ENCODE data around the gene KSR1. TPM values are rescaled to one million over a fixed set of nuclear protein-coding genes. Genes with fewer than 3 reads are reported as not detected.
"Not testable (repeated sequence)": the region's sequence is repeated elsewhere in the genome, so short reads cannot be mapped to it uniquely, and the experiment has no call there.

KSR1 gene
- total RNA-seq, 2 experiments from 2014 or later, result 96.6 to 113 TPM

DNA sequence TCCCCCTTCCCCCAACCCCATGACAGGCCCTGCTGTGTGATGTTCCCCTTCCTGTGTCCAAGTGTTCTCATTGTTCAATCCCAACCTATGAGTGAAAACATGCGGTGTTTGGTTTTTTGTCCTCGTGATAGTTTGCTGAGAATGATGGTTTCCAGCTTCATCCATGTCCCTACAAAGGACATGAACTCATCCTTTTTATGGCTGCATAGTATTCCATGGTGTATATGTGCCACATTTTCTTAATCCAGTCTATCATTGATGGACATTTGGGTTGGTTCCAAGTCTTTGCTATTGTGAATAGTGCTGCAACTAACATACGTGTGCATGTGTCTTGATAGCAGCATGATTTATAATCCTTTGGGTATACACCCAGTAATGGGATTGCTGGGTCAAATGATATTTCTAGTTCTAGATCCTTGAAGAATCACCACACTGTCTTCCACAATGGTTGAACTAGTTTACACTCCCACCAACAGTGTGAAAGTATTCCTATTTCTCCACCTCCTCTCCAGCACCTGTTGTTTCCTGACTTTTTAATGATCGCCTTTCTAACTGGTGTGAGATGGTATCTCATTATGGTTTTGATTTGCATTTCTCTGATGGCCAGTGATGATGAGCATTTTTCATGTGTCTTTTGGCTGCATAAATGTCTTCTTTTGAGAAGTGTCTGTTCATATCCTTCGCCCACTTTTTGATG lies 28.9 kb upstream of the KSR1 start:
- intact Hi-C loops (cut with DNase I, micrococcal nuclease); H3K27me3 Mint-ChIP-seq; H3K4me1 Mint-ChIP-seq; H3K36me3 Mint-ChIP-seq (ENCODE audit: low read depth); ATAC-seq; CTCF ChIA-PET; H3K9me3 Mint-ChIP-seq (ENCODE audit: low read depth); H3K4me3 Mint-ChIP-seq; POLR2A ChIA-PET; H3K27ac Mint-ChIP-seq; DNase-seq: not testable (repeated sequence)

DNA sequence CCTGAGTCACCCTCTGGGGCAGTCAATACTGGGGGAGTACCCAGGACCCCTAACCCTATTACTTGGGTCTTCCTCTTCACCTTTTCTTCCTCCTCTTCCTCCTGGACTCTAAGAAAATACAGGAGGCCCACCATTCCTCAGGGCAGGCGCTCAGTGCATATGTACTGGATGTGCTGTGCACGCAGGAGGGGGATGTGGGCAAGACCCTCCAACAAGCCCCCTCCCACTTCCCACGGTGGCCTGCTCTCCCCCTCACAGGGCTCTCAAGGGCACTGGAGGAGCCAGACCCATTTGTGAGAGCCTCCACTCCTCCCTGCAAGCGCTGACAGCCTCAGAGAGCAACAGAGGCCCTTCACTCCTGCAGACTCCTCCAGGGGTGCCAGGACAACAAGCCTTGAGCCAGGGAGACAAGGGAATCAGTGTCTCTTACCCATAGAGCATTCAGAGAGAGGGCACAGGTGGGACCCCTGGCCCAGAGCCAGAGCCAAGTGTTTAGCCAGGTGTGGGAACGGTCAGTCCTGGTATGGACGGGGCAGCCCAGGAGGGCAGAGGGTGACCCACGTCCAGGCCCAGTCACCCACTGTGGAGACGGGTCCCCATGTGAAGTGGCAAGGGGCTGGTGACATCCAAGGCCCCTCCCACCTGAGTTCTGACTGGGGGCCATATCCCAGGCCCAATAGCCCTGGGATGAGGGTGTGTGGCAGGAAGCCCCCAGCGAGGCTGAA lies 27.3 kb upstream of the KSR1 start:
- no peaks in the 10 kb centered on the region for H3K36me3 Mint-ChIP-seq (ENCODE audit: low read depth)
- ChIA-PET POLR2A (no interaction called here), CTCF (no interaction called here)
- ATAC-seq (no peak), DNase-seq (no peak)
- intact Hi-C loops (cut with DNase I, micrococcal nuclease), result no loop called here
- no peak overlapping the region for H3K27ac Mint-ChIP-seq
- no peak overlapping the region for H3K4me3 Mint-ChIP-seq
- no peaks in the 10 kb centered on the region for H3K4me1 Mint-ChIP-seq
- no peaks in the 10 kb centered on the region for H3K9me3 Mint-ChIP-seq (ENCODE audit: low read depth)
- H3K27me3 Mint-ChIP-seq, result no peaks in the 10 kb centered on the region

DNA sequence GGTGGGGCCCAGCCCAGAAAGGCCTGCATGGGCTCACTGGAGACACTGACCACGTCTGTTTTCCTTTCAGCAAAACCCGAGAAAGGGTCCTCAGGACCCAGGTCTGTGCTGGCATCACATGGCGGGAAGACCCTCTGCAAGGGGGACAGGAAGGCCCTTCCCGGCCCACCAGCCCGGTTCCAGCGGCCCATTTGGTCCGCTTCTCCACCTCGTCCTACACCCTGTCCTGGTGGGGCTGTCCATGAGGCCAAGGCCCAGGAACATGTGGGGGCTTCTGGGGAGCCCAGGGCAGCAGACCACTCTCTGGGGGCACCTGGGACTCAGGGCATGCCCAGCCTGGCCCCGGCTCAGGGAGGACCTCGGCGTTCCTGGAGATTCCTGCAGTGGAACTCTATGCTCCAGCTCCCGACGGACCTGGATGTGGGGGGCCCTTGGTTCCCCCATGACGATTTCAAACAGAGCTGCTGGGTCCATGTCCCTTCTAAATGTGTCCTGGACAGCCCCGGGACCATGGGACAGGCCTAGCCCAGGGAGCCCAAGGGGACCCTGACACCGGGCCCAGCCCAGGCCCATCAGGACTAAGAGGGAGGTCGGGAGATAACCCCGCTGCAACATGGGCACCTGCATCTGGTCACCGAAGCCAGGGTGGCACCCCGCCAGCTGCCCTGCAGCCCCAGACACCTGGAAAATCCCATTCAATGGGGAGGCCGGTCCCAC lies 26.4 kb upstream of the KSR1 start:
- Mint-ChIP-seq H3K9me3 (ENCODE audit: low read depth) (no peaks in the 10 kb centered on the region), H3K4me3 (no peak overlapping the region), H3K27me3 (no peaks in the 10 kb centered on the region), H3K4me1 (no peaks in the 10 kb centered on the region), H3K27ac (no peak overlapping the region), H3K36me3 (ENCODE audit: low read depth) (no peaks in the 10 kb centered on the region)
- intact Hi-C loops (cut with DNase I, micrococcal nuclease), result no loop called here
- ChIA-PET POLR2A (no interaction called here), CTCF (interaction anchor here (0.8 to 1.8 kb wide), 3 partner anchors 23 to 140 kb away, joined by 3 to 4 read pairs (median 4); no protein-coding TSS in a partner anchor)
- DNase-seq, result no peak
- no peak for ATAC-seq

GRCh38 chr17:27430383-27430840 lies 25.8 kb upstream of the KSR1 start:
- Mint-ChIP-seq H3K4me3 (no peak overlapping the region), H3K4me1 (no peaks in the 10 kb centered on the region), H3K36me3 (ENCODE audit: low read depth) (no peaks in the 10 kb centered on the region), H3K9me3 (ENCODE audit: low read depth) (no peaks in the 10 kb centered on the region), H3K27ac (no peak overlapping the region), H3K27me3 (no peaks in the 10 kb centered on the region)
- DNase-seq (no peak), ATAC-seq (no peak)
- ChIA-PET POLR2A (no interaction called here), CTCF (interaction anchor here (0.8 to 1.8 kb wide), 6 partner anchors 22 to 194 kb away, joined by 3 to 4 read pairs (median 3); no protein-coding TSS in a partner anchor)
- intact Hi-C loops (cut with DNase I, micrococcal nuclease), result no loop called here

DNA sequence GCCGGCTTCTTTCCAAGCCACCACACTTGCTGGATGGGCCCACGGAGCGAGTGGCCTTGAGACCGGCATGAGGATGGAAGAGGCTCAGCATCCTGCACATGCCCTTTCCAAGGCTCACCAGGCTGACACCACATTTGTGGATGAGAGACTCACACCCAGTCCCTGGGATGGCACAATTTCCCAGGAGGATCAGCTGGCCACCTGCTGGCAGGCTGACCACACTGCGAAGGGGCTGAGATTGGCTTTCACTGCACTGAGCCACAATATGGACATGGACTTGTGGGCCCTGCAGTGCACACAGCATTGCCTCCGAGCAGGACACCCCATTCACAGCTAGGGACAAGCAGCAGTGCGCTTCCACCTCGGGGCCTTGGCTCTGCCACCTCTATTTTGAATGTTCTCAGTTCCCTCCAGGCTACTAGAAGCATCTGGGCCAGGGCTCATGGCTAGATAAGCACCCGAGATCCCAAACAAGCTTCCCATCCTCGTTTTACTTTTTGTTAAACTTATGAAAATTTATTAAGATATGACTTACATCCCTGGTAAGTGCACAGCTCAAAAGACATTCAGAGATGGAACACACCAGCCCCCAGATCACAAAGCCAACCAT lies 25.3 kb upstream of the KSR1 start:
- ATAC-seq, result peak; percentile 44
- Mint-ChIP-seq H3K4me3 (no peak overlapping the region), H3K9me3 (ENCODE audit: low read depth) (no peaks in the 10 kb centered on the region)

GRCh38 chr17:27433521-27433920 lies 22.7 kb upstream of the KSR1 start:
- POLR2A ChIA-PET, result interaction anchor here (0.5 kb wide), 1 partner anchor 37 kb away, joined by 7 read pairs; no protein-coding TSS in a partner anchor
- no peak for ATAC-seq
- no peak overlapping the region for H3K4me3 Mint-ChIP-seq
- no peak overlapping the region for H3K27ac Mint-ChIP-seq
- H3K4me1 Mint-ChIP-seq, result no peaks in the 10 kb centered on the region
- no peaks in the 10 kb centered on the region for H3K36me3 Mint-ChIP-seq (ENCODE audit: low read depth)
- CTCF ChIA-PET, result interaction anchor here (0.7 to 1.9 kb wide), 2 partner anchors 53 to 147 kb away, joined by 4 to 6 read pairs; no protein-coding TSS in a partner anchor
- intact Hi-C loops (cut with DNase I, micrococcal nuclease), result no loop called here
- peaks cover 3% of the 10 kb centered on the region for H3K27me3 Mint-ChIP-seq
- no peak for DNase-seq
- H3K9me3 Mint-ChIP-seq (ENCODE audit: low read depth), result no peaks in the 10 kb centered on the region

More for the DNA sequence above, 25.3 kb upstream of the KSR1 start:
- ChIA-PET POLR2A (no interaction called here), CTCF (interaction anchor here (0.7 to 1.8 kb wide), 8 partner anchors 22 to 195 kb away, joined by 3 to 4 read pairs (median 3); no protein-coding TSS in a partner anchor)
- intact Hi-C loops (cut with DNase I, micrococcal nuclease), result no loop called here
- Mint-ChIP-seq H3K27ac (no peak overlapping the region), H3K27me3 (no peaks in the 10 kb centered on the region), H3K4me1 (no peaks in the 10 kb centered on the region), H3K36me3 (ENCODE audit: low read depth) (no peaks in the 10 kb centered on the region)
- DNase-seq, result peak; percentile 38

DNA sequence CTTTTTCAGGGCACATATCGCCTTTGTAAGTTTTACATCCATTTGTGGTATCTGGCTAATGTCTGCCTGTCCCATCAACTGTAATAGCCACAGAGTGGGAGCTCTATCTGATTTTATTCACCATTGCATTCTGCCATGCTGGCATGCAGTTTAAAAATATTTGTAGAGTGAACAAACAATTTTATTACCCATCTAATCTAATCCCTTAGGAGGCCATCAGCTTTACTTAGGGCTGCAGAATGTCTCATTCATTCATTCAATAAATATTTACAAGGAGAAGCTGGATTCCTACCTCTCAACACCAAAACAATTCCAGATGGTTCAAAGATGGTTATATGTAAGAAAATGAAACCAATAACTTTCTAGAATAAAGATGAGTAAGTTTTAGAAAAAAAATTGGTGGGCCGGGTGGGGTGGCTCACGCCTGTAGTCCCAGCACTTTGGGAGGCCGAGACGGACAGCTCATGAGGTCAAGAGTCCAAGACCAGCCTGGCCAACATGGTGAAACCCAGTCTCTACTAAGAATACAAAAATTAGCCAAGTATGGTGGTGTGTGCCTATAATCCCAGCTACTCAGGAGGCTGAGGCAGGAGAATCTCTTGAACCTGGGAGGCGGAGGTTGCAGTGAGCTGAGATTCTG lies 20.7 kb upstream of the KSR1 start:
- DNase-seq; H3K9me3 Mint-ChIP-seq (ENCODE audit: low read depth); ATAC-seq; H3K36me3 Mint-ChIP-seq (ENCODE audit: low read depth); H3K4me1 Mint-ChIP-seq; H3K27ac Mint-ChIP-seq; intact Hi-C loops (cut with DNase I, micrococcal nuclease); H3K4me3 Mint-ChIP-seq; H3K27me3 Mint-ChIP-seq; POLR2A ChIA-PET: not testable (repeated sequence)
- CTCF ChIA-PET, result interaction anchor here (0.6 to 1.7 kb wide), 2 partner anchors 19 to 22 kb away, joined by 3 to 4 read pairs; no protein-coding TSS in a partner anchor

GRCh38 chr17:27438348-27438998 lies 17.8 kb upstream of the KSR1 start:
- ChIA-PET CTCF (interaction anchor here (1.7 kb wide), 1 partner anchor 161 kb away, joined by 6 read pairs; no protein-coding TSS in a partner anchor), POLR2A (no interaction called here)
- Mint-ChIP-seq H3K36me3 (ENCODE audit: low read depth) (no peaks in the 10 kb centered on the region), H3K4me3 (no peak overlapping the region), H3K27me3 (peaks cover 3% of the 10 kb centered on the region), H3K27ac (no peak overlapping the region), H3K9me3 (ENCODE audit: low read depth) (no peaks in the 10 kb centered on the region), H3K4me1 (peaks cover 4% of the 10 kb centered on the region)
- intact Hi-C loops (cut with DNase I, micrococcal nuclease), result no loop called here
- DNase-seq (no peak), ATAC-seq (no peak)

- CTCF ChIA-PET, result no interaction called here
- POLR2A ChIA-PET, result no interaction called here
- Mint-ChIP-seq H3K36me3 (ENCODE audit: low read depth) (no peaks in the 10 kb centered on the region), H3K4me3 (no peak overlapping the region), H3K4me1 (peaks cover 4% of the 10 kb centered on the region), H3K27ac (no peak overlapping the region), H3K27me3 (peaks cover 3% of the 10 kb centered on the region), H3K9me3 (ENCODE audit: low read depth) (no peaks in the 10 kb centered on the region)
- no peak for ATAC-seq
- intact Hi-C loops (cut with DNase I, micrococcal nuclease), result no loop called here
- DNase-seq, result no peak
Observed at GRCh38 chr17:27439342-27439741, 16.9 kb upstream of the KSR1 start.

GRCh38 chr17:27442702-27443101 lies 13.5 kb upstream of the KSR1 start:
- Mint-ChIP-seq H3K36me3 (ENCODE audit: low read depth) (no peaks in the 10 kb centered on the region), H3K4me1 (peaks cover 4% of the 10 kb centered on the region), H3K27me3 (peaks cover 3% of the 10 kb centered on the region), H3K27ac (no peak overlapping the region), H3K9me3 (ENCODE audit: low read depth) (no peaks in the 10 kb centered on the region), H3K4me3 (no peak overlapping the region)
- intact Hi-C loops (cut with DNase I, micrococcal nuclease), result no loop called here
- ATAC-seq (no peak), DNase-seq (no peak)
- ChIA-PET CTCF (interaction anchor here (0.6 to 1.5 kb wide), 4 partner anchors 157 to 206 kb away, joined by 3 read pairs; no protein-coding TSS in a partner anchor), POLR2A (no interaction called here)

Data from activated CD4-positive, alpha-beta T cell treated with anti-CD3 and anti-CD28 coated beads for 36 hours (primary cell).